Neuronal stem cell (in vitro differentiated cells): ENCODE results near the gene ARHGAP44.
A peak's percentile ranks its signal among the peaks of the same experiment; 100 is the strongest.

Experiments
- DNase-seq: peaks from one replicate; pipeline ENCODE4 v3.0.0-alpha.2; 2013; ENCODE audit warnings: low spot score
- H2AFZ ChIP-seq: one replicate; pipeline ENCODE4 v1.6.1; 2013; ENCODE audit warnings: mild to moderate bottlenecking, low read length, inconsistent platforms
- H2AK5ac ChIP-seq: 2 replicates; pipeline ENCODE4 v1.6.1; 2013; ENCODE audit warnings: low read depth, mild to moderate bottlenecking, inconsistent platforms, low read length, moderate library complexity, mixed read lengths
- H2BK120ac ChIP-seq: 2 replicates; pipeline ENCODE4 v1.6.1; 2013; ENCODE audit warnings: low read depth, mild to moderate bottlenecking, inconsistent platforms, low read length, moderate library complexity, mixed read lengths
- H2BK12ac ChIP-seq: one replicate; pipeline ENCODE4 v1.6.1; 2013; ENCODE audit warnings: low read length, inconsistent platforms
- H2BK15ac ChIP-seq: 2 replicates; pipeline ENCODE4 v1.6.1; 2013; ENCODE audit warnings: mild to moderate bottlenecking, low read length, inconsistent platforms, mixed read lengths
- H2BK5ac ChIP-seq: one replicate; pipeline ENCODE4 v1.6.1; 2013; ENCODE audit warnings: inconsistent platforms, mild to moderate bottlenecking, low read length, moderate library complexity
- H3K14ac ChIP-seq: one replicate; pipeline ENCODE4 v1.6.1; 2013; ENCODE audit warnings: low read length, inconsistent platforms
- H3K18ac ChIP-seq: 2 replicates; pipeline ENCODE4 v1.6.1; 2013; ENCODE audit warnings: low read length, inconsistent platforms
- H3K23ac ChIP-seq: 2 replicates; pipeline ENCODE4 v1.6.1; 2013; ENCODE audit warnings: low read depth, mild to moderate bottlenecking, mixed read lengths, low read length, inconsistent platforms; ENCODE audit not compliant: poor library complexity
- H3K27ac ChIP-seq: replicated peaks from 3 replicates; pipeline ENCODE4 v1.5.1; 2013; ENCODE audit warnings: low read length, inconsistent platforms
- H3K27me3 ChIP-seq, 3 experiments: 2 replicates each; pipeline ENCODE4 v1.6.1; 2013; ENCODE audit warnings: low read length in 3 of 3, mild to moderate bottlenecking in 2 of 3, inconsistent platforms in 1 of 3, low read depth in 1 of 3, mixed read lengths in 1 of 3, moderate library complexity in 1 of 3; ENCODE audit not compliant: control insufficient read depth in 3 of 3, insufficient read depth in 3 of 3
- H3K36me3 ChIP-seq, 2 donors: replicated peaks in 1 of 2; 2 replicates each; pipeline ENCODE4 v1.6.1; 2013; ENCODE audit warnings: low read length in 2 of 2; ENCODE audit not compliant: control insufficient read depth in 2 of 2, insufficient read depth in 2 of 2
- H3K4ac ChIP-seq: 2 replicates; pipeline ENCODE4 v1.6.1; 2013; ENCODE audit warnings: inconsistent platforms, mild to moderate bottlenecking, low read length, moderate library complexity
- H3K4me1 ChIP-seq, 2 donors: 1 replicate in 1 of 2; 2 replicates in 1 of 2; pipeline ENCODE4 v1.6.1; 2013; ENCODE audit warnings: low read length in 2 of 2, low read depth in 1 of 2; ENCODE audit not compliant: control insufficient read depth in 2 of 2, insufficient read depth in 1 of 2
- H3K4me2 ChIP-seq: one replicate; pipeline ENCODE4 v1.6.1; 2013; ENCODE audit warnings: mild to moderate bottlenecking, low read length, inconsistent platforms; ENCODE audit not compliant: insufficient read depth, poor library complexity, severe bottlenecking
- H3K4me3 ChIP-seq, 2 donors: 2 replicates each; pipeline ENCODE4 v1.5.1; 2013; ENCODE audit warnings: low read length in 2 of 2, mild to moderate bottlenecking in 2 of 2, inconsistent platforms in 1 of 2, moderate library complexity in 1 of 2
- H3K79me1 ChIP-seq: one replicate; pipeline ENCODE4 v1.6.1; 2013; ENCODE audit warnings: low read depth, mild to moderate bottlenecking, inconsistent platforms, low read length, moderate library complexity
- H3K9ac ChIP-seq: one replicate; pipeline ENCODE4 v1.6.1; 2013; ENCODE audit warnings: mild to moderate bottlenecking, low read depth, low read length, inconsistent platforms; ENCODE audit not compliant: poor library complexity
- H3K9me3 ChIP-seq, 2 donors: replicated peaks in 1 of 2; 2 replicates each; pipeline versions ENCODE3 to v1.6.1; 2013; ENCODE audit warnings: low read length in 2 of 2, mild to moderate bottlenecking in 2 of 2, inconsistent platforms in 1 of 2, low read depth in 1 of 2, mixed read lengths in 1 of 2, moderate library complexity in 1 of 2; ENCODE audit not compliant: control insufficient read depth in 2 of 2, insufficient read depth in 1 of 2
- H4K8ac ChIP-seq: one replicate; pipeline ENCODE4 v1.6.1; 2013; ENCODE audit warnings: low read depth, mild to moderate bottlenecking, inconsistent platforms, low read length, moderate library complexity
- H4K91ac ChIP-seq: one replicate; pipeline ENCODE4 v1.6.1; 2013; ENCODE audit warnings: low read length, low read depth, mild to moderate bottlenecking, inconsistent platforms; ENCODE audit not compliant: poor library complexity
- WGBS, 2 donors: extraction: QIAGEN DNeasy Blood & Tissue Kit; methylation state at CpG; one replicate each; pipeline ENCODE4 v1.1.7; 2013; ENCODE audit warnings: missing lambda C conversion rate in 2 of 2, mixed read lengths in 1 of 2; ENCODE audit not compliant: insufficient read length in 2 of 2, insufficient replicate concordance in 1 of 2; ENCODE audit errors: extremely low coverage in 2 of 2; 5-methylcytosine and 5-hydroxymethylcytosine counted together

Gene ARHGAP44

GRCh38 chr17:12947047-12947446 lies 157.7 kb downstream of the ARHGAP44 start:
- H3K9ac ChIP-seq, result no peak overlapping the region
- no peak overlapping the region for H2BK120ac ChIP-seq
- no peak overlapping the region for H3K4me2 ChIP-seq
- no peak overlapping the region for H3K27ac ChIP-seq
- no peak overlapping the region for H2BK15ac ChIP-seq
- no peak overlapping the region for H2BK12ac ChIP-seq
- H3K79me1 ChIP-seq, result no peaks in the 10 kb centered on the region
- H3K4me3 ChIP-seq, result no peak overlapping the region
- H3K9me3 ChIP-seq, result no peaks in the 10 kb centered on the region
- no peak overlapping the region for H4K91ac ChIP-seq
- H3K36me3 ChIP-seq, result peaks cover 0 to 7% of the 10 kb centered on the region in 2 donors
- H3K23ac ChIP-seq, result no peak overlapping the region
- no peak overlapping the region for H2BK5ac ChIP-seq
- no peak overlapping the region for H3K4ac ChIP-seq
- no peak overlapping the region for H2AK5ac ChIP-seq
- H3K27me3 ChIP-seq, result no peaks in the 10 kb centered on the region
- no CpG with 5 or more reads among the region's 4 CpGs for WGBS, 2 donors
- no peak overlapping the region for H4K8ac ChIP-seq
- no peak overlapping the region for H3K14ac ChIP-seq
- no peak overlapping the region for H3K18ac ChIP-seq
- DNase-seq, result no peak
- no peak overlapping the region for H2AFZ ChIP-seq
- no peaks in the 10 kb centered on the region for H3K4me1 ChIP-seq

GRCh38 chr17:12952012-12952411 lies 162.7 kb downstream of the ARHGAP44 start:
- Histone ChIP-seq H2AK5ac (no peak overlapping the region), H3K9ac (no peak overlapping the region), H2BK12ac (no peak overlapping the region), H3K27ac (no peak overlapping the region), H3K18ac (no peak overlapping the region), H3K27me3 (no peaks in the 10 kb centered on the region), H2BK5ac (no peak overlapping the region), H3K4me3 (no peak overlapping the region), H3K4me2 (no peak overlapping the region), H3K36me3 (peaks cover 0 to 14% of the 10 kb centered on the region in 2 donors), H3K14ac (no peak overlapping the region), H3K4me1 (no peaks in the 10 kb centered on the region), H4K91ac (no peak overlapping the region), H4K8ac (no peak overlapping the region), H2BK15ac (no peak overlapping the region), H2BK120ac (no peak overlapping the region), H3K9me3 (peaks cover 0 to 2% of the 10 kb centered on the region in 2 donors), H3K4ac (no peak overlapping the region), H2AFZ (no peak overlapping the region), H3K23ac (no peak overlapping the region), H3K79me1 (no peaks in the 10 kb centered on the region)
- no peak for DNase-seq
- no CpG with 5 or more reads among the region's 4 CpGs for WGBS, 2 donors

GRCh38 chr17:12953156-12953555 lies 163.9 kb downstream of the ARHGAP44 start:
- Histone ChIP-seq H3K23ac (no peak overlapping the region), H2AK5ac (no peak overlapping the region), H2BK15ac (no peak overlapping the region), H3K9me3 (peaks cover 0 to 5% of the 10 kb centered on the region in 2 donors), H4K8ac (no peak overlapping the region), H2BK5ac (no peak overlapping the region), H3K18ac (no peak overlapping the region), H3K79me1 (no peaks in the 10 kb centered on the region), H2AFZ (no peak overlapping the region), H3K4me2 (no peak overlapping the region), H3K4me3 (no peak overlapping the region), H2BK120ac (no peak overlapping the region), H3K36me3 (peaks cover 0 to 15% of the 10 kb centered on the region in 2 donors), H3K27ac (no peak overlapping the region), H4K91ac (no peak overlapping the region), H3K9ac (no peak overlapping the region), H3K4ac (no peak overlapping the region), H2BK12ac (no peak overlapping the region), H3K14ac (peak overlapping the region; percentile 61), H3K4me1 (no peaks in the 10 kb centered on the region), H3K27me3 (no peaks in the 10 kb centered on the region)
- DNase-seq, result no peak
- WGBS, 2 donors, result no CpG with 5 or more reads among the region's 13 CpGs

GRCh38 chr17:12955521-12955920 lies 166.2 kb downstream of the ARHGAP44 start:
- Histone ChIP-seq H3K4me2 (no peak overlapping the region), H3K4me3 (no peak overlapping the region), H3K18ac (no peak overlapping the region), H3K14ac (no peak overlapping the region), H3K9ac (no peak overlapping the region), H3K4me1 (no peaks in the 10 kb centered on the region), H3K79me1 (no peaks in the 10 kb centered on the region), H2AFZ (no peak overlapping the region), H2BK15ac (no peak overlapping the region), H3K23ac (no peak overlapping the region), H2BK12ac (no peak overlapping the region), H4K91ac (no peak overlapping the region), H3K27ac (no peak overlapping the region), H2BK120ac (no peak overlapping the region), H4K8ac (no peak overlapping the region), H3K36me3 (peaks cover 0 to 16% of the 10 kb centered on the region in 2 donors), H3K9me3 (peaks cover 0 to 5% of the 10 kb centered on the region in 2 donors), H2AK5ac (no peak overlapping the region), H2BK5ac (no peak overlapping the region), H3K4ac (no peak overlapping the region), H3K27me3 (no peaks in the 10 kb centered on the region)
- no CpG with 5 or more reads among the region's 5 CpGs for WGBS, 2 donors
- no peak for DNase-seq
